HepG2 (cell line): ENCODE measurements around the gene TMCC1. TPM values are rescaled to one million over a fixed set of nuclear protein-coding genes. Genes with fewer than 3 reads are reported as not detected.

ENCODE experiments used
- ATF7 ChIP-seq, 2 experiments: fragments of 450-650 bp in 1 of 2; sonication (generic) in 1 of 2; formaldehyde crosslinking in 1 of 2; IDR thresholded peaks; 2 replicates each; pipeline versions ENCODE4 v1.4.0 to v1.6.1; 2016 to 2020; ENCODE audit warnings: antibody characterized with exemption in 1 of 2, mild to moderate bottlenecking in 1 of 2, missing genetic modification reagents in 1 of 2
- FOXK1 ChIP-seq: sonication (generic); formaldehyde crosslinking; IDR thresholded peaks from 2 replicates; pipeline ENCODE4 v1.4.0; 2020; ENCODE audit warnings: low read depth, missing genetic modification reagents, borderline replicate concordance
- JDP2 ChIP-seq: sonication (generic); formaldehyde crosslinking; IDR thresholded peaks from 2 replicates; pipeline ENCODE4 v1.8.1; 2022; ENCODE audit warnings: missing genetic modification reagents, borderline replicate concordance
- MED1 ChIP-seq: sonication (generic); formaldehyde crosslinking; IDR thresholded peaks from 2 replicates; pipeline ENCODE4 v1.4.0; 2020; ENCODE audit warnings: missing genetic modification reagents
- MLLT10 ChIP-seq: sonication (generic); formaldehyde crosslinking; IDR thresholded peaks from 2 replicates; pipeline ENCODE4 v1.4.0; 2020; ENCODE audit warnings: missing genetic modification reagents
- NONO ChIP-seq, 2 experiments: fragments of 450-650 bp in 1 of 2; sonication (generic) in 1 of 2; formaldehyde crosslinking in 1 of 2; IDR thresholded peaks in 1 of 2; conservative IDR thresholded peaks in 1 of 2; 2 replicates each; pipeline versions ENCODE4 v1.6.1 to v1.8.0; 2017 to 2022; ENCODE audit warnings: mild to moderate bottlenecking in 1 of 2, missing genetic modification reagents in 1 of 2, moderate library complexity in 1 of 2
- U2AF1 ChIP-seq: fragments of 200-400 bp; formaldehyde crosslinking; optimal IDR thresholded peaks from 2 replicates; pipeline ENCODE3; 2017; ENCODE audit warnings: mild to moderate bottlenecking, low read depth, low read length
- ZFY ChIP-seq: sonication (generic); formaldehyde crosslinking; IDR thresholded peaks from 2 replicates; pipeline ENCODE4 v1.4.0; 2020; ENCODE audit warnings: missing genetic modification reagents
- ZNF432 ChIP-seq: sonication (generic); formaldehyde crosslinking; IDR thresholded peaks from 2 replicates; pipeline ENCODE4 v1.5.0; 2020; ENCODE audit warnings: missing genetic modification reagents, mild to moderate bottlenecking, borderline replicate concordance
- ZNF468 ChIP-seq: sonication (generic); formaldehyde crosslinking; IDR thresholded peaks from 2 replicates; pipeline ENCODE4 v1.8.0; 2022; ENCODE audit warnings: mild to moderate bottlenecking, moderate library complexity, missing genetic modification reagents
- ZNF530 ChIP-seq: sonication (generic); formaldehyde crosslinking; IDR thresholded peaks from 2 replicates; pipeline ENCODE4 v1.5.0; 2020; ENCODE audit warnings: low read depth, mild to moderate bottlenecking, missing genetic modification reagents
- ZNF569 ChIP-seq: sonication (generic); formaldehyde crosslinking; IDR thresholded peaks from 2 replicates; pipeline ENCODE4 v1.5.0; 2020; ENCODE audit warnings: mild to moderate bottlenecking, missing genetic modification reagents, moderate library complexity, borderline replicate concordance
- ZSCAN25 ChIP-seq: sonication (generic); formaldehyde crosslinking; IDR thresholded peaks from 2 replicates; pipeline ENCODE4 v1.8.0; 2022; ENCODE audit warnings: mild to moderate bottlenecking, missing genetic modification reagents
- polyA plus RNA-seq, 8 experiments: library from polyadenylated mRNA; depleted of rRNA in 3 of 8; stranded (reverse) in 7 of 8; unstranded in 1 of 8; fragments of >200 nt; fragmentation: Illumina TruSeq in 4 of 8; extraction: Trizol in 4 of 8; gene quantifications; 2 replicates each; pipeline versions ENCODE4 v1.2.1 to v1.2.3, GENCODE V29; 2011 to 2016; ENCODE audit warnings: low read depth in 4 of 8, missing spikeins in 1 of 8, mixed read lengths in 1 of 8; ENCODE audit not compliant: insufficient read depth in 1 of 8
- total RNA-seq, 5 experiments: library from RNA; depleted of rRNA; stranded (reverse); fragments of >200 nt; fragmentation: Illumina TruSeq; extraction: Trizol; gene quantifications; 2 replicates each; pipeline ENCODE4 v1.2.3, GENCODE V29; 2016; ENCODE audit warnings: low read depth in 1 of 5
- TF ChIP-seq, protein P1 (sequence below): sonication (generic); formaldehyde crosslinking; IDR thresholded peaks from 2 replicates; pipeline ENCODE4 v1.4.0; 2020; ENCODE audit warnings: missing genetic modification reagents, borderline replicate concordance
- TF ChIP-seq, protein P2 (sequence below): IDR thresholded peaks from 2 replicates; pipeline ENCODE4 v1.6.1; 2016; ENCODE audit warnings: mild to moderate bottlenecking, missing biosample characterization, missing genetic modification reagents
- TF ChIP-seq, protein P3 (sequence below): sonication (generic); formaldehyde crosslinking; IDR thresholded peaks from 2 replicates; pipeline ENCODE4 v1.8.0; 2022; ENCODE audit warnings: mild to moderate bottlenecking, missing genetic modification reagents; ENCODE audit not compliant: insufficient replicate concordance
- TF ChIP-seq, protein P4 (sequence below): sonication (generic); formaldehyde crosslinking; IDR thresholded peaks from 2 replicates; pipeline ENCODE4 v1.4.0; 2020; ENCODE audit warnings: missing genetic modification reagents, borderline replicate concordance

The TMCC1 gene
- total and polyA plus RNA-seq, 2 of the 13 experiments (the other 11 are each of a cell fraction or from before 2014, with no cell fraction given), result 12.1 to 264 TPM

DNA sequence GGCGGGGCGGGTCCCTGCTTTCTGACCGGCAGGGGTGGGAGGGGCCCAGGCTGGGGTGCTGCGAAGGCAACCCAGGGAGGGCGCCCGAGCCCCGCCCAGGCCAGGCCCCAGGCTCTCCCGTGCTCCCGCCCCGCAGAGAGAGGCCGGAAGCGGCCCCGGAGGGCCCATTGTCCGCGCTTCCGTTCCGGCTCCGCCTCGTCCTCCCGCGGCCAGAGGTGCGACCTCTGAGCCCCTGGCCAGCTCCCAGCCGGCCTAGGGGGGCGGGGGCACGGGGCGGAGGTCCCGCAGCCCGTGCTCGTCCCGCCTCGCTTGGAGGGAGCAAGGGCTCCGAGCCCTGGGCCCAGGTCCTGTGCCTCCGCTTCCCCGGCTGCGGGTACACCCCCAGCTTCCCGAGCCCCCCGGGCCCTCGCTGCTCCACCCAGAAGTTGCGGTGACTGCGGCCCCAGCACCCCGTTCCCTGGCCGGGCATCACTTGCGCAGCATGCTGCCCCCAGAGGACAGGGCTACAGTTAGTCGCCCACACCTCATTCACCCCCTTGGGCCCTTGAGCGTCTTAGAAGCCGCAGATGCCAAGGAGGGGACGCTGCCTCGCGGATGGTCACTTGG is 266.7 kb downstream of the TMCC1 start (continued):
- TF ChIP-seq, protein P1, sequence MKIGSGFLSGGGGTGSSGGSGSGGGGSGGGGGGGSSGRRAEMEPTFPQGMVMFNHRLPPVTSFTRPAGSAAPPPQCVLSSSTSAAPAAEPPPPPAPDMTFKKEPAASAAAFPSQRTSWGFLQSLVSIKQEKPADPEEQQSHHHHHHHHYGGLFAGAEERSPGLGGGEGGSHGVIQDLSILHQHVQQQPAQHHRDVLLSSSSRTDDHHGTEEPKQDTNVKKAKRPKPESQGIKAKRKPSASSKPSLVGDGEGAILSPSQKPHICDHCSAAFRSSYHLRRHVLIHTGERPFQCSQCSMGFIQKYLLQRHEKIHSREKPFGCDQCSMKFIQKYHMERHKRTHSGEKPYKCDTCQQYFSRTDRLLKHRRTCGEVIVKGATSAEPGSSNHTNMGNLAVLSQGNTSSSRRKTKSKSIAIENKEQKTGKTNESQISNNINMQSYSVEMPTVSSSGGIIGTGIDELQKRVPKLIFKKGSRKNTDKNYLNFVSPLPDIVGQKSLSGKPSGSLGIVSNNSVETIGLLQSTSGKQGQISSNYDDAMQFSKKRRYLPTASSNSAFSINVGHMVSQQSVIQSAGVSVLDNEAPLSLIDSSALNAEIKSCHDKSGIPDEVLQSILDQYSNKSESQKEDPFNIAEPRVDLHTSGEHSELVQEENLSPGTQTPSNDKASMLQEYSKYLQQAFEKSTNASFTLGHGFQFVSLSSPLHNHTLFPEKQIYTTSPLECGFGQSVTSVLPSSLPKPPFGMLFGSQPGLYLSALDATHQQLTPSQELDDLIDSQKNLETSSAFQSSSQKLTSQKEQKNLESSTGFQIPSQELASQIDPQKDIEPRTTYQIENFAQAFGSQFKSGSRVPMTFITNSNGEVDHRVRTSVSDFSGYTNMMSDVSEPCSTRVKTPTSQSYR (CRISPR knock-in tag), result peak; percentile 54
- TF ChIP-seq MLLT10 (CRISPR knock-in tag) (no peak), ZNF468 (CRISPR knock-in tag) (no peak), ZNF530 (CRISPR knock-in tag) (no peak), ZFY (CRISPR knock-in tag) (peak; percentile 81), U2AF1 (peak; percentile 19), ZSCAN25 (peak; percentile 43; the same call in 1 of the 2 replicates), ZNF569 (peak; percentile 86; the same call in 1 of the 2 replicates), JDP2 (CRISPR knock-in tag) (no peak; the same call in 1 of the 2 replicates), ATF7 (IDR thresholded peaks at IDR 0.05) (no peak), ATF7 (CRISPR knock-in tag; IDR thresholded peaks at IDR 0.05) (no peak), MED1 (CRISPR knock-in tag) (peak; percentile 94), FOXK1 (CRISPR knock-in tag) (peak; percentile 47; the same call in 1 of the 2 replicates), NONO (IDR thresholded peaks at IDR 0.05) (no peak), NONO (CRISPR knock-in tag; conservative IDR thresholded peaks at IDR 0.05) (no peak; the same call in 1 of the 2 replicates), ZNF432 (CRISPR knock-in tag) (no peak)
- TF ChIP-seq, protein P2, sequence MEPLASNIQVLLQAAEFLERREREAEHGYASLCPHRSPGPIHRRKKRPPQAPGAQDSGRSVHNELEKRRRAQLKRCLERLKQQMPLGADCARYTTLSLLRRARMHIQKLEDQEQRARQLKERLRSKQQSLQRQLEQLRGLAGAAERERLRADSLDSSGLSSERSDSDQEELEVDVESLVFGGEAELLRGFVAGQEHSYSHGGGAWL, result peak; percentile 77
- TF ChIP-seq, protein P3, sequence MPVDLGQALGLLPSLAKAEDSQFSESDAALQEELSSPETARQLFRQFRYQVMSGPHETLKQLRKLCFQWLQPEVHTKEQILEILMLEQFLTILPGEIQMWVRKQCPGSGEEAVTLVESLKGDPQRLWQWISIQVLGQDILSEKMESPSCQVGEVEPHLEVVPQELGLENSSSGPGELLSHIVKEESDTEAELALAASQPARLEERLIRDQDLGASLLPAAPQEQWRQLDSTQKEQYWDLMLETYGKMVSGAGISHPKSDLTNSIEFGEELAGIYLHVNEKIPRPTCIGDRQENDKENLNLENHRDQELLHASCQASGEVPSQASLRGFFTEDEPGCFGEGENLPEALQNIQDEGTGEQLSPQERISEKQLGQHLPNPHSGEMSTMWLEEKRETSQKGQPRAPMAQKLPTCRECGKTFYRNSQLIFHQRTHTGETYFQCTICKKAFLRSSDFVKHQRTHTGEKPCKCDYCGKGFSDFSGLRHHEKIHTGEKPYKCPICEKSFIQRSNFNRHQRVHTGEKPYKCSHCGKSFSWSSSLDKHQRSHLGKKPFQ (CRISPR knock-in tag), result peak; percentile 31
- TF ChIP-seq, protein P4, sequence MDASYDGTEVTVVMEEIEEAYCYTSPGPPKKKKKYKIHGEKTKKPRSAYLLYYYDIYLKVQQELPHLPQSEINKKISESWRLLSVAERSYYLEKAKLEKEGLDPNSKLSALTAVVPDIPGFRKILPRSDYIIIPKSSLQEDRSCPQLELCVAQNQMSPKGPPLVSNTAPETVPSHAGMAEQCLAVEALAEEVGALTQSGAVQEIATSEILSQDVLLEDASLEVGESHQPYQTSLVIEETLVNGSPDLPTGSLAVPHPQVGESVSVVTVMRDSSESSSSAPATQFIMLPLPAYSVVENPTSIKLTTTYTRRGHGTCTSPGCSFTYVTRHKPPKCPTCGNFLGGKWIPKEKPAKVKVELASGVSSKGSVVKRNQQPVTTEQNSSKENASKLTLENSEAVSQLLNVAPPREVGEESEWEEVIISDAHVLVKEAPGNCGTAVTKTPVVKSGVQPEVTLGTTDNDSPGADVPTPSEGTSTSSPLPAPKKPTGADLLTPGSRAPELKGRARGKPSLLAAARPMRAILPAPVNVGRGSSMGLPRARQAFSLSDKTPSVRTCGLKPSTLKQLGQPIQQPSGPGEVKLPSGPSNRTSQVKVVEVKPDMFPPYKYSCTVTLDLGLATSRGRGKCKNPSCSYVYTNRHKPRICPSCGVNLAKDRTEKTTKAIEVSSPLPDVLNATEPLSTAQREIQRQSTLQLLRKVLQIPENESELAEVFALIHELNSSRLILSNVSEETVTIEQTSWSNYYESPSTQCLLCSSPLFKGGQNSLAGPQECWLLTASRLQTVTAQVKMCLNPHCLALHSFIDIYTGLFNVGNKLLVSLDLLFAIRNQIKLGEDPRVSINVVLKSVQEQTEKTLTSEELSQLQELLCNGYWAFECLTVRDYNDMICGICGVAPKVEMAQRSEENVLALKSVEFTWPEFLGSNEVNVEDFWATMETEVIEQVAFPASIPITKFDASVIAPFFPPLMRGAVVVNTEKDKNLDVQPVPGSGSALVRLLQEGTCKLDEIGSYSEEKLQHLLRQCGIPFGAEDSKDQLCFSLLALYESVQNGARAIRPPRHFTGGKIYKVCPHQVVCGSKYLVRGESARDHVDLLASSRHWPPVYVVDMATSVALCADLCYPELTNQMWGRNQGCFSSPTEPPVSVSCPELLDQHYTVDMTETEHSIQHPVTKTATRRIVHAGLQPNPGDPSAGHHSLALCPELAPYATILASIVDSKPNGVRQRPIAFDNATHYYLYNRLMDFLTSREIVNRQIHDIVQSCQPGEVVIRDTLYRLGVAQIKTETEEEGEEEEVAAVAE (CRISPR knock-in tag), result 0 out of 2 replicates have a peak, but pooled peaks have one; percentile 13
